Right atrium auricular region (tissue), 2 donors: ENCODE data around the gene CRYL1. TPM values are rescaled to one million over a fixed set of nuclear protein-coding genes. Genes with fewer than 3 reads are reported as not detected.
A peak's percentile ranks its signal among the peaks of the same experiment; 100 is the strongest.

Experiments
- DNase-seq: peaks from one replicate; pipeline ENCODE4 v3.0.0-alpha.2; 2019; ENCODE audit warnings: low spot score
- H3K27ac ChIP-seq, 2 donors: fragments of 200-600 bp; sonication (generic); 1 replicate in 1 of 2; 2 replicates in 1 of 2; pipeline ENCODE4 v1.5.1; 2016 to 2019
- H3K27me3 ChIP-seq, 2 donors: fragments of 200-600 bp; sonication (generic); one replicate each; pipeline versions ENCODE4 v1.5.1 to v1.6.0; 2017 to 2019
- H3K36me3 ChIP-seq: fragments of 200-600 bp; sonication (generic); one replicate; pipeline ENCODE4 v1.5.1; 2016
- H3K4me1 ChIP-seq, 2 donors: fragments of 200-600 bp; sonication (generic); one replicate each; pipeline versions ENCODE4 v1.5.1 to v1.6.0; 2017 to 2019
- H3K4me3 ChIP-seq, 2 donors: fragments of 200-600 bp; sonication (generic); 1 replicate in 1 of 2; 2 replicates in 1 of 2; pipeline ENCODE4 v1.5.1; 2017 to 2019; ENCODE audit warnings: mild to moderate bottlenecking in 1 of 2, moderate library complexity in 1 of 2
- H3K9me3 ChIP-seq, 2 donors: fragments of 200-600 bp; sonication (generic); one replicate each; pipeline ENCODE4 v1.5.1; 2019
- total RNA-seq, 2 donors: library from RNA; depleted of rRNA; stranded (reverse); fragments of >200 nt; gene quantifications; one replicate each; pipeline ENCODE4 v1.1.0, GENCODE V29; 2016
- TF ChIP-seq, protein P1 (sequence below), 2 donors: fragments of 200-600 bp; sonication (generic); IDR thresholded peaks; one replicate each; pipeline ENCODE4 v1.5.1; 2019; ENCODE audit warnings: antibody characterized with exemption in 2 of 2

The CRYL1 gene
- total RNA-seq, 2 donors from 2014 or later, result 26.5 to 27.9 TPM

DNA sequence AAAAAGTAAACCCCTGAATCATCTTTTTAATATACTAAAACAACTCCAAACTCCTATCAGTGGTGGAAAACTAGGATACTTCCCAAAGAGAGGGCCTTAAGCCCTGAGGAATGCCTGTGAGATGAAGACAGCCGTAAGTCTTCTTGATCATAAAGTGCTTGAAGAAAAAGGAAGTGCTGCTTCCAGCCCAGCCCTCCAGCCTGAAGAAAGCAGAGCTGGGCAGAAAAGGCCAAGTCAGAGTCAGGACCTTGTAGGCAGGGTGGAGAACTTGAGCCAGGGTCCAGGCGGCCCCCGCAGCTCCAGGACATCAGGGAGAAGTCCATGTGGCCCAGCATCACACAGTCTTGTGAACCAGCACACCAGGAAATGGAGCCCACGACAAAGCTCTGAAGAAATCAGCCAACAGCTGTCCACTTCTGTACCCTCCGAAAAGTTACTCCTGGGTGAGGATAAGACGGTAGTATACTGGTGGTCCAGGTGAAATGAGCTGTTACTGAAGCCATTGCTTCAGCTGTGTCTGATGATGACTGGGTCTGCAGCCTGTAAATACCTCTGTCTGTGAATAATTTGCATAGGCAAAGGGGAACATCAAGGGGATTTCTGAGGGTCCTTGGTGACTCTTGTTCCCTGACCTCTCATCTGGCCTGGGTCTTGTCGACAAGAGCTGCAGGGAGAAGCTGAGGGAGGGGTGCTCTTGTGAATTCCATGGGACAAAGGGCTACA lies 18.7 kb upstream of the CRYL1 start:
- Histone ChIP-seq H3K27ac (no peak overlapping the region), H3K9me3 (no peaks in the 10 kb centered on the region), H3K27me3 (no peaks in the 10 kb centered on the region), H3K4me1 (no peaks in the 10 kb centered on the region), H3K36me3 (no peaks in the 10 kb centered on the region), H3K4me3 (no peak overlapping the region)
- TF ChIP-seq, protein P1, sequence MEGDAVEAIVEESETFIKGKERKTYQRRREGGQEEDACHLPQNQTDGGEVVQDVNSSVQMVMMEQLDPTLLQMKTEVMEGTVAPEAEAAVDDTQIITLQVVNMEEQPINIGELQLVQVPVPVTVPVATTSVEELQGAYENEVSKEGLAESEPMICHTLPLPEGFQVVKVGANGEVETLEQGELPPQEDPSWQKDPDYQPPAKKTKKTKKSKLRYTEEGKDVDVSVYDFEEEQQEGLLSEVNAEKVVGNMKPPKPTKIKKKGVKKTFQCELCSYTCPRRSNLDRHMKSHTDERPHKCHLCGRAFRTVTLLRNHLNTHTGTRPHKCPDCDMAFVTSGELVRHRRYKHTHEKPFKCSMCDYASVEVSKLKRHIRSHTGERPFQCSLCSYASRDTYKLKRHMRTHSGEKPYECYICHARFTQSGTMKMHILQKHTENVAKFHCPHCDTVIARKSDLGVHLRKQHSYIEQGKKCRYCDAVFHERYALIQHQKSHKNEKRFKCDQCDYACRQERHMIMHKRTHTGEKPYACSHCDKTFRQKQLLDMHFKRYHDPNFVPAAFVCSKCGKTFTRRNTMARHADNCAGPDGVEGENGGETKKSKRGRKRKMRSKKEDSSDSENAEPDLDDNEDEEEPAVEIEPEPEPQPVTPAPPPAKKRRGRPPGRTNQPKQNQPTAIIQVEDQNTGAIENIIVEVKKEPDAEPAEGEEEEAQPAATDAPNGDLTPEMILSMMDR (IDR thresholded peaks at IDR 0.05), result no peak
- no peak for DNase-seq

- H3K9me3 ChIP-seq, result peaks cover 0 to 11% of the 10 kb centered on the region in 2 donors
- no peaks in the 10 kb centered on the region for H3K27me3 ChIP-seq
- TF ChIP-seq, protein P1 (IDR thresholded peaks at IDR 0.05), result no peak
- no peaks in the 10 kb centered on the region for H3K36me3 ChIP-seq
- H3K27ac ChIP-seq, result no peak overlapping the region
- H3K4me3 ChIP-seq, result no peak overlapping the region
- no peak for DNase-seq
- no peaks in the 10 kb centered on the region for H3K4me1 ChIP-seq
These were observed 11.3 kb upstream of the CRYL1 start for GRCh38 chr13:20536992-20537391.

DNA sequence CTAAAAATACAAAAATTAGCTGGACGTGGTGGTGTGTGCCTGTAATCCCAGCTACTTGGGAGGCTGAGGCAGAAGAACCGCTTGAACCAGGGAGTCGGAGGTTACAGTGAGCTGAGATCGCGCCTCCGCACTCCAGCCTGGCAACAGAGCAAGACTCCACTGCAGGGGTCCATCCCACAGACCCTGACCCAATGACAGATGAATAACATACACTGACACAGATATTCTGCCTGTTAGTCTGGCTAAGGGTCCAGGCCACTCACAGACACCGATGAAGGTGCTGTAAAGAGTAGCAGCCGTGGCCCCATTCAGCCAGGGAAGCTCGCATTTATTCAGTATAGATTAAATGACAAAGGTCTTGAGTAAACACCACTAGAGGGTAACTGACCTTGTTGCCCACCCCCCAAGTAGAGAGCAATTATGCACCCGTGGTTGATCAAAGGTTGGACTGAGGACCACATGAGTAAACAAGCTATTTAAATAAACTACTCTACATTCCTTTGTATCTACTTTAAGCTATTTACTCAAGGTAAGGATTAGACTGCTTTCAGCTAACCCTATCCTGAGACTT lies 8.5 kb upstream of the CRYL1 start:
- H3K36me3 ChIP-seq, result no peaks in the 10 kb centered on the region
- H3K27me3 ChIP-seq, result no peaks in the 10 kb centered on the region
- TF ChIP-seq, protein P1 (IDR thresholded peaks at IDR 0.05), result no peak
- no peak overlapping the region for H3K27ac ChIP-seq
- DNase-seq, result no peak
- H3K4me1 ChIP-seq, result no peaks in the 10 kb centered on the region
- H3K4me3 ChIP-seq, result no peak overlapping the region
- H3K9me3 ChIP-seq, result peaks cover 0 to 11% of the 10 kb centered on the region in 2 donors

- Histone ChIP-seq H3K4me3 (no peak overlapping the region), H3K9me3 (no peaks in the 10 kb centered on the region), H3K27ac (no peak overlapping the region), H3K36me3 (no peaks in the 10 kb centered on the region), H3K4me1 (peaks cover 0 to 17% of the 10 kb centered on the region in 2 donors), H3K27me3 (no peaks in the 10 kb centered on the region)
- DNase-seq, result no peak
- TF ChIP-seq, protein P1 (IDR thresholded peaks at IDR 0.05), result no peak
These were observed 2.8 kb upstream of the CRYL1 start for GRCh38 chr13:20528452-20528851.

DNA sequence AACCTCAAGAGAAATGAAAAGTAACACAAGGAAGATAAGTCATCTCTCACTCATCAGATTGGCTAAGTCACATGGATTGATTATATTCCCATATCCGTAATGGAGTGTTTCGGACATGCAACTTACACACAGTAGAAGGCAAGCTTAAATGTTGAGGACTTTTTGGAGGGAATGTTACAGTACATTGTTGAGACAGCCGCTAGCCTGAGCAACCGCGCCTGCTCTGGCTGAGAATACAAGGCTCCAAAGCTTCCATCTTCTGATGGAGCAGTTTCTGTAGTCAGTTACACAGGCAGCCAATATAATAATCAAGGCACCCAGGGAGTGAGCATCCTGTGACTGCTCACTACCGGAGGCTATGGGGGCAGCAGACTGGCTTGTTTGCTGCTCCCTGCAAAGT lies 1.0 kb upstream of the CRYL1 start:
- H3K4me3 ChIP-seq, result peak overlapping the region; percentile 75 to 95
- no peaks in the 10 kb centered on the region for H3K27me3 ChIP-seq
- no peaks in the 10 kb centered on the region for H3K36me3 ChIP-seq
- peaks cover 0 to 17% of the 10 kb centered on the region in 2 donors for H3K4me1 ChIP-seq
- TF ChIP-seq, protein P1 (IDR thresholded peaks at IDR 0.05), result no peak
- H3K9me3 ChIP-seq, result no peaks in the 10 kb centered on the region
- peak overlapping the region; percentile 83 to 92 for H3K27ac ChIP-seq
- DNase-seq, result no peak
